ENCODE results near the gene RALGAPB. TPM values are rescaled to one million over a fixed set of nuclear protein-coding genes. Genes with fewer than 3 reads are reported as not detected.

Gene RALGAPB
- total RNA-seq, 1 experiment from 2014 or later: 36.7 TPM

- TF ChIP-seq FOXP4 (CRISPR knock-in tag; IDR thresholded peaks at IDR 0.05): no peak
- TF ChIP-seq NFATC4 (CRISPR knock-in tag; IDR thresholded peaks at IDR 0.05): no peak
- TF ChIP-seq ZNF512 (CRISPR knock-in tag; IDR thresholded peaks at IDR 0.05; ENCODE audit: borderline replicate concordance): no peak
- no peak for TF ChIP-seq NFYB (CRISPR knock-in tag; conservative IDR thresholded peaks at IDR 0.05; ENCODE audit: low read depth)
- no peak for TF ChIP-seq ZNF138 (CRISPR knock-in tag; conservative IDR thresholded peaks at IDR 0.05)
Measured at GRCh38 chr20:38602185-38602581, 129.5 kb downstream of the RALGAPB start (continued).

- CTCF ChIA-PET: no interaction called here
- H3K27me3 Mint-ChIP-seq (ENCODE audit: low read depth): peaks cover 25% of the 10 kb centered on the region
- no peak for DNase-seq (ENCODE audit: low spot score)
- no peak for ATAC-seq
- H3K27ac Mint-ChIP-seq: no peak overlapping the region
- POLR2A ChIA-PET: no interaction called here
- H3K4me3 Mint-ChIP-seq: no peak overlapping the region
- peaks cover under 1% of the 10 kb centered on the region for H3K36me3 Mint-ChIP-seq
- peaks cover 5% of the 10 kb centered on the region for H3K9me3 Mint-ChIP-seq
- TF ChIP-seq CREB1 (CRISPR knock-in tag; IDR thresholded peaks at IDR 0.05) (no peak), TEAD4 (CRISPR knock-in tag; IDR thresholded peaks at IDR 0.05) (no peak), ETV6 (CRISPR knock-in tag; IDR thresholded peaks at IDR 0.05) (no peak), IRF1 (CRISPR knock-in tag; IDR thresholded peaks at IDR 0.05) (no peak), JAZF1 (CRISPR knock-in tag; IDR thresholded peaks at IDR 0.05) (no peak), SMAD3 (CRISPR knock-in tag; IDR thresholded peaks at IDR 0.05; ENCODE audit: borderline replicate concordance) (no peak), HMGA2 (CRISPR knock-in tag; IDR thresholded peaks at IDR 0.05) (no peak), PREB (CRISPR knock-in tag; IDR thresholded peaks at IDR 0.05; ENCODE audit: borderline replicate concordance) (no peak), ELF4 (CRISPR knock-in tag; IDR thresholded peaks at IDR 0.05; ENCODE audit: low read depth) (no peak), CREM (CRISPR knock-in tag; IDR thresholded peaks at IDR 0.05) (no peak), GRHL2 (CRISPR knock-in tag; IDR thresholded peaks at IDR 0.05; ENCODE audit: insufficient replicate concordance, severe bottlenecking) (no peak), NR1H2 (CRISPR knock-in tag; IDR thresholded peaks at IDR 0.05) (no peak), ZNF512 (CRISPR knock-in tag; IDR thresholded peaks at IDR 0.05; ENCODE audit: borderline replicate concordance) (no peak), IRF2 (CRISPR knock-in tag; IDR thresholded peaks at IDR 0.05; ENCODE audit: borderline replicate concordance, low read depth) (no peak), NR2C2 (CRISPR knock-in tag; IDR thresholded peaks at IDR 0.05) (no peak), ZBTB21 (CRISPR knock-in tag; IDR thresholded peaks at IDR 0.05; ENCODE audit: borderline replicate concordance) (no peak), MLX (CRISPR knock-in tag; IDR thresholded peaks at IDR 0.05) (no peak), CBFB (CRISPR knock-in tag; IDR thresholded peaks at IDR 0.05; ENCODE audit: low read depth) (no peak), ZNF281 (CRISPR knock-in tag; IDR thresholded peaks at IDR 0.05) (no peak)
- H3K4me1 Mint-ChIP-seq: peaks cover 41% of the 10 kb centered on the region
Measured at GRCh38 chr20:38603286-38603685, 130.6 kb downstream of the RALGAPB start.
